NCI-H2029 (cell line): ENCODE measurements around the gene PCDHB14.
"Not testable (repeated sequence)": the region's sequence is repeated elsewhere in the genome, so short reads cannot be mapped to it uniquely, and the experiment has no call there.

Source experiments
- DNase-seq: peaks from one replicate; lab custom pipeline; 2025; lab: John Stamatoyannopoulos, UW

PCDHB14 gene

GRCh38 chr5:141210281-141210680 lies 12.9 kb upstream of the PCDHB14 start:
- not testable (repeated sequence) for DNase-seq

GRCh38 chr5:141210849-141211248 lies 12.3 kb upstream of the PCDHB14 start:
- not testable (repeated sequence) for DNase-seq

GRCh38 chr5:141213656-141214339 lies 9.3 kb upstream of the PCDHB14 start, which contains the start of gene PCDHB13:
PCDHB13 (plus strand) TSS chr5:141213919; CDS start chr5:141214124, 205 bp downstream.
- not testable (repeated sequence) for DNase-seq

GRCh38 chr5:141214583-141214982 lies 8.6 kb upstream of the PCDHB14 start:
- DNase-seq = not testable (repeated sequence)

GRCh38 chr5:141215504-141215903 lies 7.6 kb upstream of the PCDHB14 start:
- DNase-seq = not testable (repeated sequence)

GRCh38 chr5:141216035-141216434 lies 7.1 kb upstream of the PCDHB14 start:
- DNase-seq = not testable (repeated sequence)

- not testable (repeated sequence) for DNase-seq
Observed at GRCh38 chr5:141224844-141225243, 1.7 kb downstream of the PCDHB14 start.

GRCh38 chr5:141225421-141225820 lies 2.3 kb downstream of the PCDHB14 start:
- DNase-seq = not testable (repeated sequence)

- no peak for DNase-seq
Observed at GRCh38 chr5:141234109-141234667, 11.0 kb downstream of the PCDHB14 start.

GRCh38 chr5:141235922-141236321 lies 12.8 kb downstream of the PCDHB14 start:
- not testable (repeated sequence) for DNase-seq

- DNase-seq = no peak
Observed at GRCh38 chr5:141236516-141237313, 13.6 kb downstream of the PCDHB14 start.

- no peak for DNase-seq
Observed at GRCh38 chr5:141241496-141241895, 18.4 kb downstream of the PCDHB14 start.

GRCh38 chr5:141245250-141245717 lies 22.1 kb downstream of the PCDHB14 start, which contains the start of gene PCDHB15:
PCDHB15 (plus strand) TSS chr5:141245395; CDS start chr5:141245579, 184 bp downstream.
- DNase-seq = no peak

GRCh38 chr5:141246971-141247370 lies 23.8 kb downstream of the PCDHB14 start:
- DNase-seq = not testable (repeated sequence)

- not testable (repeated sequence) for DNase-seq
Observed at GRCh38 chr5:141247434-141247833, 24.3 kb downstream of the PCDHB14 start.

GRCh38 chr5:141250576-141250975 lies 27.4 kb downstream of the PCDHB14 start:
- no peak for DNase-seq

- no peak for DNase-seq
Observed at GRCh38 chr5:141258464-141258863, 35.3 kb downstream of the PCDHB14 start.

GRCh38 chr5:141258948-141259347 lies 35.8 kb downstream of the PCDHB14 start:
- no peak for DNase-seq

- no peak for DNase-seq
Observed at GRCh38 chr5:141260458-141261237, 37.5 kb downstream of the PCDHB14 start.

- DNase-seq = no peak
Observed at GRCh38 chr5:141261238-141261546, 38.0 kb downstream of the PCDHB14 start.

GRCh38 chr5:141269195-141269594 lies 46.1 kb downstream of the PCDHB14 start:
- DNase-seq = no peak

- no peak for DNase-seq
Observed at GRCh38 chr5:141272906-141273305, 49.8 kb downstream of the PCDHB14 start.
